ENCODE data around the gene SLC43A1. TPM values are rescaled to one million over a fixed set of nuclear protein-coding genes. Genes with fewer than 3 reads are reported as not detected.
A peak's percentile ranks its signal among the peaks of the same experiment; 100 is the strongest.

Gene SLC43A1
- total and polyA plus RNA-seq, 4 donors = 85.6 to 171 (median 107) TPM

DNA sequence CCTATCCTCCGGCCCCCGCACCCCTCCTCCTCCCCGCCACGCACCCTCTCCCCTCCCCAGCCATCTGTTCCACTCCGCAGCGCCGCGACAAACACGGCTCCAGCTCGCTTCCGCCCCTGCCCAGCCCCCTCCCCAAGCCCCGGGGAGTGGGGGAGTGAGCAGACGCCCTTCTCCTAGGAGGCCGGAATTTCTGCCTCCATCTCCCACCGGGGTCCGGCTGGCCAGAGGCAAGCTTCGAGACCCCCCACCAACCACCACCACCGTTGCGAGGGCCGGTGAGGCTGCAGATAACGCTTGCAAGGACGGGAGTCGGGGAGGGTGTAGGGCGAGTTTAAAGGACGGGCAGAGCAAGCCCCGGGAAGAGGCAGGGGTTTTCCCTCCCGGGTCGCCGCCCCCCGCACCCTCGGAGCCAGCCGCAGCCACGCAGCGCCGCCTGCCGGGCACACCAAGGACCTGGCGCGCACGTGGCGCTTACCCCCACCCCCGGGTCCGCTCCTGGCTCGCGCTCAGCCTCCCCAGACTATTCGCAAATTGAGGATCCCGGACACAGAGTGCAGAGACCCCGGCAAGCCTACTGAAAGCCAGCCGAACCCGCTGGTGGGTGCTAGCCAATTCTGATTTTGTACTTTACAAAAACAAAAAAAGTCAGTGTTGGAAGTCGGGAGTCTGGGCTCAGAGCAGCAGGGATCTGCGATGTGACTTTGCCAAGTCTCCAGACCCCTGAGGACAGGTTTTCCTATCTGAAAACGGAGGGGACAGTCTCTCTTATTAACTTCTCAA is 32.5 kb downstream of the SLC43A1 start:
- TF ChIP-seq, protein P1, sequence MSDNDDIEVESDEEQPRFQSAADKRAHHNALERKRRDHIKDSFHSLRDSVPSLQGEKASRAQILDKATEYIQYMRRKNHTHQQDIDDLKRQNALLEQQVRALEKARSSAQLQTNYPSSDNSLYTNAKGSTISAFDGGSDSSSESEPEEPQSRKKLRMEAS (IDR thresholded peaks at IDR 0.05) = no peak
- TF ChIP-seq SP1 (IDR thresholded peaks at IDR 0.05) (no peak), RXRA (IDR thresholded peaks at IDR 0.05) (no peak), RAD21 (IDR thresholded peaks at IDR 0.05) (peak in 1 of 2 donors; percentile 44)
- TF ChIP-seq, protein P2, sequence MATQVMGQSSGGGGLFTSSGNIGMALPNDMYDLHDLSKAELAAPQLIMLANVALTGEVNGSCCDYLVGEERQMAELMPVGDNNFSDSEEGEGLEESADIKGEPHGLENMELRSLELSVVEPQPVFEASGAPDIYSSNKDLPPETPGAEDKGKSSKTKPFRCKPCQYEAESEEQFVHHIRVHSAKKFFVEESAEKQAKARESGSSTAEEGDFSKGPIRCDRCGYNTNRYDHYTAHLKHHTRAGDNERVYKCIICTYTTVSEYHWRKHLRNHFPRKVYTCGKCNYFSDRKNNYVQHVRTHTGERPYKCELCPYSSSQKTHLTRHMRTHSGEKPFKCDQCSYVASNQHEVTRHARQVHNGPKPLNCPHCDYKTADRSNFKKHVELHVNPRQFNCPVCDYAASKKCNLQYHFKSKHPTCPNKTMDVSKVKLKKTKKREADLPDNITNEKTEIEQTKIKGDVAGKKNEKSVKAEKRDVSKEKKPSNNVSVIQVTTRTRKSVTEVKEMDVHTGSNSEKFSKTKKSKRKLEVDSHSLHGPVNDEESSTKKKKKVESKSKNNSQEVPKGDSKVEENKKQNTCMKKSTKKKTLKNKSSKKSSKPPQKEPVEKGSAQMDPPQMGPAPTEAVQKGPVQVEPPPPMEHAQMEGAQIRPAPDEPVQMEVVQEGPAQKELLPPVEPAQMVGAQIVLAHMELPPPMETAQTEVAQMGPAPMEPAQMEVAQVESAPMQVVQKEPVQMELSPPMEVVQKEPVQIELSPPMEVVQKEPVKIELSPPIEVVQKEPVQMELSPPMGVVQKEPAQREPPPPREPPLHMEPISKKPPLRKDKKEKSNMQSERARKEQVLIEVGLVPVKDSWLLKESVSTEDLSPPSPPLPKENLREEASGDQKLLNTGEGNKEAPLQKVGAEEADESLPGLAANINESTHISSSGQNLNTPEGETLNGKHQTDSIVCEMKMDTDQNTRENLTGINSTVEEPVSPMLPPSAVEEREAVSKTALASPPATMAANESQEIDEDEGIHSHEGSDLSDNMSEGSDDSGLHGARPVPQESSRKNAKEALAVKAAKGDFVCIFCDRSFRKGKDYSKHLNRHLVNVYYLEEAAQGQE (IDR thresholded peaks at IDR 0.05) = no peak
- TF ChIP-seq, protein P3, sequence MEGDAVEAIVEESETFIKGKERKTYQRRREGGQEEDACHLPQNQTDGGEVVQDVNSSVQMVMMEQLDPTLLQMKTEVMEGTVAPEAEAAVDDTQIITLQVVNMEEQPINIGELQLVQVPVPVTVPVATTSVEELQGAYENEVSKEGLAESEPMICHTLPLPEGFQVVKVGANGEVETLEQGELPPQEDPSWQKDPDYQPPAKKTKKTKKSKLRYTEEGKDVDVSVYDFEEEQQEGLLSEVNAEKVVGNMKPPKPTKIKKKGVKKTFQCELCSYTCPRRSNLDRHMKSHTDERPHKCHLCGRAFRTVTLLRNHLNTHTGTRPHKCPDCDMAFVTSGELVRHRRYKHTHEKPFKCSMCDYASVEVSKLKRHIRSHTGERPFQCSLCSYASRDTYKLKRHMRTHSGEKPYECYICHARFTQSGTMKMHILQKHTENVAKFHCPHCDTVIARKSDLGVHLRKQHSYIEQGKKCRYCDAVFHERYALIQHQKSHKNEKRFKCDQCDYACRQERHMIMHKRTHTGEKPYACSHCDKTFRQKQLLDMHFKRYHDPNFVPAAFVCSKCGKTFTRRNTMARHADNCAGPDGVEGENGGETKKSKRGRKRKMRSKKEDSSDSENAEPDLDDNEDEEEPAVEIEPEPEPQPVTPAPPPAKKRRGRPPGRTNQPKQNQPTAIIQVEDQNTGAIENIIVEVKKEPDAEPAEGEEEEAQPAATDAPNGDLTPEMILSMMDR (IDR thresholded peaks at IDR 0.05; ENCODE audit: low read depth, low read length, missing input control) = peak; percentile 25
- H3K27ac ChIP-seq (ENCODE audit: low read depth in 1 of 2, low read length in 2 of 2) = no peak overlapping the region
- peaks cover 9 to 39% (median 26%) of the 10 kb centered on the region in 4 donors for H3K36me3 ChIP-seq (ENCODE audit: control insufficient read depth in 4 of 4, insufficient read depth in 3 of 4, low read depth in 1 of 4, low read length in 3 of 4)
- H3K27me3 ChIP-seq (ENCODE audit: control insufficient read depth in 4 of 4, insufficient read depth in 4 of 4, low read length in 3 of 4) = no peaks in the 10 kb centered on the region
- H3K4me1 ChIP-seq (ENCODE audit: control insufficient read depth in 4 of 4, insufficient read depth in 4 of 4, low read length in 3 of 4) = peaks cover 1 to 40% (median 16%) of the 10 kb centered on the region in 4 donors
- WGBS = 48% methylated on average over 52 of the region's 52 CpGs
- H3K9me3 ChIP-seq (ENCODE audit: control insufficient read depth in 4 of 4, low read length in 3 of 4) = no peaks in the 10 kb centered on the region
- H3K4me3 ChIP-seq (ENCODE audit: low read depth in 1 of 3, low read length in 3 of 3) = no peak overlapping the region
- H3K9ac ChIP-seq (ENCODE audit: low read depth in 1 of 2, low read length in 2 of 2) = no peak overlapping the region
- peak; percentile 74 for DNase-seq (ENCODE audit: low spot score)

DNA sequence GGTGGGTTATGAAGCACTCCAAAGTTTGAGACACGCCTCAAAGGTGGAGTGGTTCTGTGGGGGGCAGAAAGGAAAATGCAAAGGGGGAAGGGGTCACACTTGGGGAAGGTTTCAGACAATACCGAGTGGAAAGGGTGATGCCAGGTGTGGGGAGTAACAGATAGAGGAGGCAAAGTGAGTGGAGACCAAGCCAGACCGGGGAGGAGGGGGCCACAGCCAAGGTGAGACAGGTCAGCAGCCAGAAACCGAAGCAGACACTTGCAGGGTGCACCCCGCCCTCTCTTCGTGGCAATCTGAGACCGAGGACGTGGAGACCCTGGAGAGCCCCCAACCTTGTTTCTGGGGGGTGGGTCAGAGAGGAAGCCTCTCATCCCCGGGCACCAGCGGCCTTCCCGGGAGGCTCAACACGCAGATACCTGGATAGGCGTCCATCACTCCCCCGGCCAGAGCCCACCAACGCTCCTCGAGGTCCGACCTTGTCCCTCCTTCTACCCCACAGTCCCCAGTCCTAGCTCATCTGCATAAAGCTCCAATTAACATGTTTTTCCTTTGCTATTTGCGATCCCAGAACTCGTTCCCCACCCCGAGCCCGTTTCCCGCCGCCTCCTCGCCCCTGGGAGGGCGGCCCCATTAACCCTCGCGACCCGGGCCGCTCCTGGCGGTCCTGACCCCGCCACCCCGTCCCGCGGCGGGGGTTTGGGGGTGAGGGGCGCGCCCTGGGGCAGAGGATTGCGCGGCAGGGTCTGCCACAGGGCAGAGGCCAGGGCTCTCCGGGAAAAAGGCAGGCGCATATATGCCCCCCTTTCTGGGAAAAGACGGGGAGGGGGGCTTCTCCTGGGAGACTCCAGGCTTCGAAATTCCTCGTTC is 33.4 kb downstream of the SLC43A1 start:
- no peaks in the 10 kb centered on the region for H3K9me3 ChIP-seq (ENCODE audit: control insufficient read depth in 4 of 4, low read length in 3 of 4)
- no peak for DNase-seq (ENCODE audit: low spot score)
- peaks cover 9 to 31% (median 20%) of the 10 kb centered on the region in 4 donors for H3K36me3 ChIP-seq (ENCODE audit: control insufficient read depth in 4 of 4, insufficient read depth in 3 of 4, low read depth in 1 of 4, low read length in 3 of 4)
- no peak overlapping the region for H3K9ac ChIP-seq (ENCODE audit: low read depth in 1 of 2, low read length in 2 of 2)
- no peak overlapping the region for H3K27ac ChIP-seq (ENCODE audit: low read depth in 1 of 2, low read length in 2 of 2)
- 58% methylated on average over 44 of the region's 44 CpGs for WGBS
- no peak overlapping the region for H3K4me3 ChIP-seq (ENCODE audit: low read depth in 1 of 3, low read length in 3 of 3)
- H3K4me1 ChIP-seq (ENCODE audit: control insufficient read depth in 4 of 4, insufficient read depth in 4 of 4, low read length in 3 of 4) = peaks cover 3 to 48% (median 20%) of the 10 kb centered on the region in 4 donors
- H3K27me3 ChIP-seq (ENCODE audit: control insufficient read depth in 4 of 4, insufficient read depth in 4 of 4, low read length in 3 of 4) = no peaks in the 10 kb centered on the region
- TF ChIP-seq, protein P1 (IDR thresholded peaks at IDR 0.05) = no peak
- TF ChIP-seq, protein P4, sequence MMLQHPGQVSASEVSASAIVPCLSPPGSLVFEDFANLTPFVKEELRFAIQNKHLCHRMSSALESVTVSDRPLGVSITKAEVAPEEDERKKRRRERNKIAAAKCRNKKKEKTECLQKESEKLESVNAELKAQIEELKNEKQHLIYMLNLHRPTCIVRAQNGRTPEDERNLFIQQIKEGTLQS (IDR thresholded peaks at IDR 0.05) = no peak
- TF ChIP-seq RAD21 (IDR thresholded peaks at IDR 0.05) = no peak
- TF ChIP-seq NR2F2 (IDR thresholded peaks at IDR 0.05) = no peak
- TF ChIP-seq JUND (IDR thresholded peaks at IDR 0.05) = no peak
- no peak for TF ChIP-seq HNF4A (conservative IDR thresholded peaks at IDR 0.05)
- no peak for TF ChIP-seq FOXA2 (IDR thresholded peaks at IDR 0.05)
- no peak for TF ChIP-seq FOXA1 (IDR thresholded peaks at IDR 0.05)
- no peak for TF ChIP-seq SP1 (IDR thresholded peaks at IDR 0.05)

All from liver (tissue), 9 donors.